OCI-M2 (cell line): ENCODE results near the gene NLRP6.
"Not testable (repeated sequence)": the region's sequence is repeated elsewhere in the genome, so short reads cannot be mapped to it uniquely, and the experiment has no call there.

Experiments used
- DNase-seq: peaks from one replicate; lab custom pipeline; 2025; ENCODE audit not compliant: unreplicated experiment; lab: John Stamatoyannopoulos, UW

NLRP6 gene

GRCh38 chr11:306645-307371, 28.6 kb downstream of the NLRP6 start:
- no peak for DNase-seq

GRCh38 chr11:307766-308708, 29.8 kb downstream of the NLRP6 start, which contains the start of gene IFITM2:
Gene IFITM2 (plus strand): TSS chr11:307816. CDS start chr11:308193, 377 bp downstream.
- DNase-seq = peak; percentile 54

- not testable (repeated sequence) for DNase-seq
These were observed 30.8 kb downstream of the NLRP6 start for GRCh38 chr11:308740-309665.

- DNase-seq = not testable (repeated sequence)
These were observed 31.9 kb downstream of the NLRP6 start for GRCh38 chr11:309979-310572.

- not testable (repeated sequence) for DNase-seq
These were observed 33.0 kb downstream of the NLRP6 start for GRCh38 chr11:311013-311748.

GRCh38 chr11:312092-312816, 34.0 kb downstream of the NLRP6 start:
- DNase-seq = no peak

GRCh38 chr11:313304-313786, 35.1 kb downstream of the NLRP6 start:
- no peak for DNase-seq

- DNase-seq = peak; percentile 28
These were observed 35.8 kb downstream of the NLRP6 start, which contains the start of gene IFITM1 for GRCh38 chr11:313787-314553. Gene IFITM1 (plus strand): TSS chr11:314040. CDS start chr11:314171, 131 bp downstream.

- DNase-seq = not testable (repeated sequence)
These were observed 36.3 kb downstream of the NLRP6 start for GRCh38 chr11:314554-314875.

- no peak for DNase-seq
These were observed 36.9 kb downstream of the NLRP6 start for GRCh38 chr11:315051-315481.

GRCh38 chr11:315516-315994, 37.3 kb downstream of the NLRP6 start:
- no peak for DNase-seq

GRCh38 chr11:316031-316701, 38.0 kb downstream of the NLRP6 start:
- no peak for DNase-seq

GRCh38 chr11:316891-317301, 38.7 kb downstream of the NLRP6 start:
- no peak for DNase-seq

GRCh38 chr11:317668-318404, 39.6 kb downstream of the NLRP6 start:
- not testable (repeated sequence) for DNase-seq

GRCh38 chr11:318405-319120, 40.4 kb downstream of the NLRP6 start:
- DNase-seq = not testable (repeated sequence)
